ENCODE results near the gene SULT1C3. TPM values are rescaled to one million over a fixed set of nuclear protein-coding genes. Genes with fewer than 3 reads are reported as not detected.

The SULT1C3 gene
- polyA plus RNA-seq, 1 donor = 0.25 TPM

GRCh38 chr2:108304975-108305374 is 65.2 kb downstream of the SULT1C3 start:
- no peak for DNase-seq

- DNase-seq = no peak
Observed at GRCh38 chr2:108305901-108306300, 66.1 kb downstream of the SULT1C3 start.

DNA sequence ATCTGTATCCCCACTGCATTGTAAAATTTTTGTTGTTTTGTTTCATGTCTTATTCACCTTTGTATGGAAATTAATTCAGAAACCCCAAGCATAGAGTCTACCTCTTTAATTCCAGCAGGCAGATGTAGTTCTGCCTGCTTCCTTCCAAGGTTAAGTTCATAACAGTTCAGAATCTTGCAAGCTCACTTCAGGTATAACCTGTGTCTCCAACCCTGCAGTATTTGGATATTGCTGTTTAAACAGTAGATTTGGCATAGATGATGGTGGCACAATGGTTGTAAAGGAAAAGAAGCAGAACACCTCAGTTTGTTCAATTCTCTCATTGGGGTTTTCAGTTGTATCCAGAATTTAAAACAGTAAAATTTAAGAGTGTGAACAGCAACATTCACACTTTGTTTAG is 70.1 kb downstream of the SULT1C3 start:
- no peak for DNase-seq

Other genes with a start within 250 kb of the SULT1C3 start
- gene SULT1C2, start 48.9 kb downstream of the SULT1C3 start, polyA plus RNA-seq (ENCODE audit: insufficient read length) = 89.6 TPM
- 51.7 TPM for gene SULT1C4, start 138.0 kb downstream of the SULT1C3 start, polyA plus RNA-seq (ENCODE audit: insufficient read length)
- gene GCC2, start 209.2 kb downstream of the SULT1C3 start, polyA plus RNA-seq (ENCODE audit: insufficient read length) = 70.0 TPM